H54 (cell line): Measurements from ENCODE around the gene UBR7.
"Not testable (repeated sequence)": the region's sequence is repeated elsewhere in the genome, so short reads cannot be mapped to it uniquely, and the experiment has no call there.

Experiments used
- DNase-seq: peaks from one replicate; pipeline ENCODE4 v3.0.0; 2011; ENCODE audit warnings: low spot score, mixed read lengths; ENCODE audit not compliant: insufficient read length
- FAIRE-seq: peaks from 3 replicates; lab custom pipeline; 2011; peaks lifted over from hg19 to GRCh38; lab: Jason Lieb, UNC
- POLR2A ChIP-seq: IDR thresholded peaks from 2 replicates; pipeline ENCODE4 v1.6.1; 2011; ENCODE audit warnings: low read depth, mild to moderate bottlenecking, low read length

UBR7 gene

GRCh38 chr14:93206793-93207467 is at the start of gene UBR7, which contains the start of gene GON7:
UBR7 (plus strand) TSS chr14:93207256; CDS start chr14:93207292, 36 bp downstream.
GON7 (minus strand) TSS chr14:93207065; CDS start chr14:93207037, 28 bp downstream.
- peak; percentile 97 for FAIRE-seq
- peak; percentile 52 for TF ChIP-seq POLR2A
- DNase-seq, result peak; percentile 83

GRCh38 chr14:93158349-93158748 is 48.7 kb upstream of the UBR7 start:
- not testable (repeated sequence) for FAIRE-seq, DNase-seq

- not testable (repeated sequence) for FAIRE-seq, DNase-seq
These were observed 47.3 kb upstream of the UBR7 start for GRCh38 chr14:93159625-93160352.

- TF ChIP-seq POLR2A, result no peak
- DNase-seq (no peak), FAIRE-seq (no peak)
These were observed 46.7 kb upstream of the UBR7 start for GRCh38 chr14:93160353-93160801.

- no peak for TF ChIP-seq POLR2A
- DNase-seq (no peak), FAIRE-seq (no peak)
These were observed 45.6 kb upstream of the UBR7 start for GRCh38 chr14:93161411-93161940.

GRCh38 chr14:93163564-93163963 is 43.5 kb upstream of the UBR7 start:
- no peak for DNase-seq
- TF ChIP-seq POLR2A, result no peak
- no peak for FAIRE-seq

GRCh38 chr14:93165271-93166265 is 41.5 kb upstream of the UBR7 start:
- DNase-seq, FAIRE-seq: not testable (repeated sequence)

- FAIRE-seq, DNase-seq: not testable (repeated sequence)
These were observed 38.4 kb upstream of the UBR7 start for GRCh38 chr14:93168610-93169009.

GRCh38 chr14:93169619-93170018 is 37.4 kb upstream of the UBR7 start:
- not testable (repeated sequence) for FAIRE-seq, DNase-seq

GRCh38 chr14:93170141-93170540 is 36.9 kb upstream of the UBR7 start:
- not testable (repeated sequence) for DNase-seq, FAIRE-seq

- no peak for FAIRE-seq
- no peak for TF ChIP-seq POLR2A
- no peak for DNase-seq
These were observed 35.7 kb upstream of the UBR7 start for GRCh38 chr14:93171376-93171775.

GRCh38 chr14:93173943-93174395 is 33.1 kb upstream of the UBR7 start:
- peak; percentile 27 for FAIRE-seq
- no peak for TF ChIP-seq POLR2A
- DNase-seq, result no peak

GRCh38 chr14:93174731-93175130 is 32.3 kb upstream of the UBR7 start:
- not testable (repeated sequence) for FAIRE-seq, DNase-seq

- DNase-seq (no peak), FAIRE-seq (no peak)
- TF ChIP-seq POLR2A, result no peak
These were observed 31.6 kb upstream of the UBR7 start for GRCh38 chr14:93175492-93175891.
